Stimulated activated CD8-positive, alpha-beta memory T cell treated with anti-CD3 and anti-CD28 coated beads, Interleukin-15, amount 100 ng/mL, for 1 hour (primary cell): ENCODE results near the gene EIF4G2.
A peak's percentile ranks its signal among the peaks of the same experiment; 100 is the strongest.

ENCODE experiments used
- DNase-seq: peaks from one replicate; pipeline ENCODE4 v3.0.0-alpha.2; 2020; ENCODE audit warnings: low read depth

Gene EIF4G2

DNA sequence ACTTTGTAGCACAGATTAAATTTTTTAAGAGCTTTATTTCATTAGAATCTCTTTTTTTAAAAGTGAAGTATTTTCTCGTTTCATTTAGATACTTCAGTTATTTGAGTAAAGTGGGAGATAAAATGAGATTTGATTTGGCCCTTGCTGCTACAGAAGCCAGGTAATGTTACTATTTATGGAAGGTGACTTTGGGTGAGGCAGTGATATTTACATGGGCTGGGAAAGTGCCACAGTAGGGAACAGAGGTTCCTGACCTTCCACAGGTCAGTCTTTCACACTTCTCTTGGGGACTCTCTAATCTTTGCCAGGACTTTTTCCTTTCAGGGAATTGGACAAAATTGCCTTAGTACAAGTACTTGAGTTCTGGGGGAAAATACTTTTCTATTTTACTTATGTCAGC is 37.3 kb downstream of the EIF4G2 start:
- DNase-seq = no peak

DNA sequence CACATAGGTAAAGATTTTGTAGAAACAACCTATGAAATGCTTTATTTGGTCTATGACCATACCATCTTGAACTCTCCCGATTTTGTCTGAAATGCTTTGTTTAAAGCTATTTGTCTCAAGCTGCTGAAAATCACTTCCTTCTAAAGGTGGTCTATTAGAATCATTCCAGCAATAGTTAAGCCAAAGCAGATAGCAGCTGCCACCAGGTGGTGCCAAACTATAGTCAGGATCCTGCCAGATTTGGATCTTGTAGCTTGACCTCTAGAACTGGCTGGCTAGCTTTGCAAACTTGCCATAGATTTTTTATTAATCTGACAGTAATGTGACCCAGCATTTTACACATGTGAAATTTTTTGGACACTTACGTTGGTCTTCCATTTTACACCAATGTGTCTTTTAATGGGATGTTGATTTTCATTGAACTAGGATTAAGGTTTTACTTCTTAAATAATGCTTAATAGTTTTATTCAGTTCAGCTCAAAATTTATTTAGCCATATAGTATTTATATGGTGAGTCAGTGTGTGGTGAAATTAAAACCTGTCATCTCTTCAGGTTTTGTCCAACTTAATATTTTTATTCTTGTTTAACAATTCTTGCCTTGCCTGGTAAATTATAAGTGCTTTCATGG is 38.0 kb downstream of the EIF4G2 start:
- DNase-seq = no peak

DNA sequence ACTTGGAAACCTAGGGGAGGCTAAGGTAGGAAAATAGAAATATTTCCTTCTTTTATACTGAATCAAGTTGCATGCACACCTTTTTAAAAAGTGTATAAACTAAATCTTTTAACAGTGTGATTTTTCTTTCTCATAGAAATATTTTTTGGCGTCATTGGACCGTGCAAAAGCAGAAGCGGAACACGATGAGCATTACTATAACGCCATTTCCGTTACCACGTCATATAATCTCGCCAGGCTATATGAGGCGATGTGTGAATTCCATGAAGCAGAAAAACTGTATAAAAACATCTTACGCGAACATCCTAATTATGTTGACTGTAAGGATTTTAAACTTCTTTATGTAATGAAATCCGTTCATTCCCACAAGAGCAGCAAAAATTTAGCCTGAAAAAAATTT is 44.3 kb downstream of the EIF4G2 start:
- DNase-seq = no peak

DNA sequence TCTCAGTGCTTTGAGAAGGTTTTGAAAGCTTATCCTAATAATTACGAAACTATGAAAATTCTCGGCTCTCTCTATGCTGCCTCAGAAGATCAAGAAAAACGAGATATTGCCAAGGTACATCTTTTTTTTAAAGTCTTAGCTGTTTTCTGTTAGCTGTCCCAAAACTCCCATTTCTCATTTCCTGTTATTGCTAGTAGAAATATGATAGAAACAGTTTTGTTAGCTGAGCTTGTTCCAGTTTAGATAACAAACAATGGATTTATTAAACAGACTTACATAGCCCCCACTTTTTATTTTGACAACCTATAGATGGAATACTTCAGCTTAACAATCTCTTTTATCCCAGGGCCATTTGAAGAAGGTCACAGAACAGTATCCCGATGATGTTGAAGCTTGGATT is 45.0 kb downstream of the EIF4G2 start:
- DNase-seq = no peak

DNA sequence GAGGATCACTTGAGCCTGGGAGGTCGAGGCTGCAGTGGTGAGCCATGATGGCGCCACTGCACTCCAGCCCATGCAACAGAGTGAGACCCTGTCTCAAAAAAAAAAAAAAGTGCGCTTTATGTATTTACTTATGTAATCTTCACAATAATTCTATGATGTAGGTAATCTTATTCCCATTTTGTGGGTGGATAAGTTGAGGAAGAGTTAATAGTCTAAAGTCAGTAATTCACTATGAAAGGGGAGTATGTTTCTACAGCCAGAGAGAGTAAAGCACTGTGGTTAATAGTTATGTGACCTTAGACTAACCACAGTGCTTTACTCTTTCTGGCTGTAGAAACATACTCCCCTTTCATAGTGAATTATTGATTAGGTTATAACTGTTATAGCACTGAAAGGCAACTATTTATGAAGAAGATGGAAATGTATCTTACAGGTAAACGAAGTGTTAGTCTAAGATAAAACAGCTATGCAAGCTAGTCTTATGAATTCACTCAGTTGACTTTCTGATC is 45.8 kb downstream of the EIF4G2 start:
- no peak for DNase-seq

DNA sequence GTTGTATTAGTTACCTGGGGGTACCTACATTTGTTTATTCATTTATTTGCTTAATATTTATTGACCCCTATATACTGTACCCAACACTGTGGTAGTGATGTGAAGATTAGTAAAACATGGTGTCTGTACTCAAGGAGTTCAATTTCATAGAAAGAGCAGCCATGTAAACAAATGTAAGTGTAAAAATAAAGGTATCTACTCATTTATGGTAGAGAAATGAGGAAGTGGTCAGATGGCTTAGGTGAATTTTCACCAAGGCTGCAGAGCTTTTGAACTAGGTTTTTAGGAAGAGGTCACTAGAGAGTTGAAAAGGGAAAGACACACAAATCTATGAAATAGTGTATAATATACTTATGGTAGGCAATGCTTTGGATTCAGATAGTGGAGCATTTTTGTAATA is 46.5 kb downstream of the EIF4G2 start:
- DNase-seq = no peak

DNA sequence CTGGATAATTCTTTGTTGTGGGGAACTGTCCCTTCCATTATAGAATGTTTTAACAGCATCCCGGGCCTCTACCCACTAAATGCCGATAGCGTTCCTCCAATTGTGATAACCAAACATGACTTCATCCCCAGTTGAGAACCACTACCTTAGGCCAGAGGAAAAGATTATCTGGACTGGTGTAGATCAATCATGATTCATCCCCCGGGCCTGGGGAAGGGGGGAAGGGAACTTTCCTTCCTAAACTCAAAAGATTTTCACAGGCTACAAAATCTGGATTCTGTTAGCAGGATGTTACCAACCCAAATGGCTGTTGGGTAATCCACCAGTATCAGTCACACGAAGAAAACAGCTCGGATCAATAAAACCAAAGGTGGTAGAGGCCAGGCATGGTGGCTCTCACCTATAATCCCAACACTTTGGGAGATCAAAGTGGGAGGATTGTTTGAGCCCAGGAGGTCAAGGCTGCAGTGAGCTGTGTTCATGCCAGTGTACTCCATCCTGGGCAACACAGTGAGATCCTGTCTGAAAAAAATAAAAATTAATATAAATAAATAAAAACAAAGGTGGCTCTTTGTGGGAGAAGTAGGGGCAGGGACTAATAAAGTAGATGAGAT is 47.5 kb downstream of the EIF4G2 start:
- DNase-seq = no peak

DNA sequence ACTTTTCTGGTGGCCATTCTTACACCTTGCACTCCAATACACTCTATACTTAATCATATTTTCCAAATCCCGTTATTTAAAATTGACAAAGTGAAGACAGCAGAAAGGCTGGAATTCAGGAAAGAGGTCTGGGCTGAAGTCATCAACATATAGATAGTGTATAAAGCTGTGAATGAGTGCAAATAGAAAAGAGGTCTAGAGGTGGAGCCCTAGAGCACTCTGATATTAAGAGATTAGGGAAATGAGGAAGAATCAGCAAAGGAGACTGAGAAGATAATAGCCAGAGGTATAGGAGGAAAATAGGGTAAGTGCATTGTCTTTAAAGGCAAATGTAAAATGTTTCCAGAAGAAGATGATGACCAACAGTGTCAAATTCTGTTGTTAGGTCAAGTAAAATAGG is 49.8 kb downstream of the EIF4G2 start:
- no peak for DNase-seq

DNA sequence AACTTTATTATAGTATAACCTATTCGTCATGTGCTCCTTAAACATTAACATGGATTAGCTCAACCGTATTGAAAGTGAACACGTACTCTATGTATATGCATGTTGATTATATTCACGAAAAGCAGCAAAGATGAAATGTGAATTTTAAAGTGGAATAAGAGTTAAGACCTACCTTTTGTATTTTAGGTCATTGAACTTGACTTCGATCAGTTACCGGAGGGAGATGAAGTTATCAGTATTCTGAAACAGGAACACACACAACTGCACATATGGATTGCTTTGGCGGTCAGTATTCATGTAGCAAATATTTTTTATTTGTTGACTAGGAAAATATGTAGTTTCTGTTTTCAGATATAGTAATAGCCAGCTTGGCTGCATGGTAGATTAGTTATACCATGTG is 56.2 kb downstream of the EIF4G2 start:
- DNase-seq = no peak

DNA sequence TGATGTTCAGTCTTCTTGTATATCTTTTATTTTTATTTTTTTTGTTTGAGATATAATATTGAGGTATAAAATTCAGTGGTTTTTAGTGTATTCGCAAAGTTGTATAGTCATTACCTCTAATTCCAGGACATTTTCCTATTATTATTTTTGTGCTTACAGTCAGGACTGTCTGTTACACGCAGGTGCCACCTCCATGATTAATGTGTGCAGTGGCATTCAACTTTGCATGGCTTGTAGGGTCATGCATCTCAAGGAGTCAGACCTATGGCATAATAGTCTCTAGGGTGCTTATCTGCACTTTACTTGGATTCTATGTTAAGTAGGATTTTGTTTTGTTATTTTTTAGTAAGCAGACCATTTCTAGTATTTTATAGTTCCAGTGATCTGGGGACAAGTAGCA is 56.7 kb downstream of the EIF4G2 start:
- no peak for DNase-seq

DNA sequence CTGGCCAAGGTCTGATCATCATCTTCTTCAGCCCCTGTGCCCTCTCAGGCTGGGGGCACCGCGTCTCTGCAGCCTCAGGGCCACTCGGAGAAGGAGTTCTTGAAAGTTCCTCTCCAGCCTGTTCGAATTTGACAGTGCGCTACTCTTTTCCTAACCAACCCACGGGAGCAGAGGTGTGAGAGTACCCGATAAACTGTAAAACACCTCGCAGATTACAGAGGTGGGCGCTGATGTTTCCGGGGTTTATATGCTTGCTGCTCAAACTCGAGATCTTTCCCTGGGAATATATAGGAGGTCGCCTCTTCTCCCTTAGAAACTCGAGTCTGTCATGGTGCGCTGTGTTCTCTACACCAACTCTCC is 57.2 kb downstream of the EIF4G2 start:
- DNase-seq = no peak

DNA sequence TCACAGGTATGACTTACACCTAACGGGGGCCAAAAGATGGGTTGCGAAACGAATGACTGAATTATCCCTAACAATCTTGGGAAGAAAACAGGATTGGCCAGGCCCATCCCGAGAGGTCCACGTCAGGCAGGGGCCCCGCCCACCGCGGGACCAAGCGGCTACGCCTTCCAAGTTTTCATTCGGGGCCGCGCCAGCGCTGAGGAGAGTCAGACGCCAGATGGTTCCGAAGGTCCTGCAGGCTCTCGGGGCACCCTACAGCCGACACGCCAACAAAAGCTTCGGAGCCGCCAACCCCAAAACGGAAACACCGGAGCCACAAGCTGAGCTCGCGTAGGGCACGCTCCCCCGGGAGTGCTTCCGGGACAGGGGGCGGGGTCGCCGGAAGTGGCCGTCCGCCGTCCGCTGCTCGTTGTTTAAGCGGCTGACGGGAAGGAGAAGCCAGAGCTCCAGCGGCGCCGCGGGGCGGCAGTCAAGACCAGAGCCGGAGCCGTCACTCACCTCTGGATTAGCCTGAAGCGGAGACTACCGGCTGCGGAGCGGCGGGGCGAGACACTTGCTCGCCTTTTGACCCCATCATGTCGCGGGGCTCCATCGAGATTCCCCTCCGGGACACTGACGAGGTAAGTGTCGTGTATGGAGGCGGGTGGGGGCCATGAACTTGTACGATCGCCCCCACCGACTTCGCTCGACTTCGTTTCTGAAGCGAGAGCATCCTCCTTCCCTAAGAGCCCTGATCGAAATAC is 57.7 kb downstream of the EIF4G2 start, which contains the start of gene CTR9:
TSS of gene CTR9 (plus strand) at position 409 of the 743 bp plus-strand sequence. CDS start at position 576, 167 bp downstream.
- peak; percentile 79 for DNase-seq

DNA sequence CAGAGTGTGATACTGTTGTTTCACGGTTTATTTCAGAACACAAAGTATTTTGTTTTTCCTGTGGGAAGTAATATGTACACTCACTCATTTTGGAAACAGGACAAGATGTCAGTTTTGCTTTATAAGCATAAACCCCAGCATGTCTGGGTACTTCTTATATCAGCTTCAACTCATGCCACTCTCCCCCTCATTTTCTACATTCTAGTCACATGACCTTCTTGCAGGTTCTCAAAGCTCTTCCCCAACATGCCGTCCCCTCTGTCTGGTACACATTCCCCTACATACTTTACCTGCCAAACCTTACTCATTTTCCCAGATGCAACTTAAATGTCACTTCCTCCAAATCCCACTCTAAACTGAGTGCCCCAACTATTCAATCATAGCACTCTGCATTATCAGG is 59.2 kb downstream of the EIF4G2 start:
- no peak for DNase-seq

DNA sequence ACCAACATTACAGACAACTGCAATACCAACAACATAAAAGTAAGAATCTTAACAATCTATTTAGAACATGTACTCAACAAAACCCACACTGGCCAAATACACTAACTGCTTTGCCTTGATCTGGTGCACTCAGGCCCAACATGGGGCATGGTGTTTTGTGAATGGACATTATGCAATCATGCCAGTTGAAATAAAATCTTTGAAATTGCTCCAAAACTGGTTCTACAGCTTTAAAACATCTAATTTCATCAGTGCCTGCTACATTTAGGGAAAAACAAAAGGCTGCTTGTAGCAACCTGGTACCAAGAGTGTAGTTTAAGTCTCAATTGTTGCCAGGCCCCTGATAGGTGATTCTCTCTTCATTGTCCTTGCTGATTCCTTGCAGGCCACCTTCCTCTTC is 61.0 kb downstream of the EIF4G2 start:
- DNase-seq = no peak
